Vagina (tissue), 2 donors: Measurements from ENCODE around the gene ARMC8.

Source experiments
- CTCF ChIP-seq, 3 experiments: fragments of 450-650 bp in 2 of 3; fragments of 200-600 bp in 1 of 3; sonication (generic) in 1 of 3; IDR thresholded peaks; one replicate each; pipeline ENCODE4 v1.5.1; 2017 to 2019; ENCODE audit warnings: antibody characterized with exemption in 3 of 3, mild to moderate bottlenecking in 2 of 3, moderate library complexity in 2 of 3
- POLR2A ChIP-seq, 2 donors: fragments of 450-650 bp; IDR thresholded peaks; one replicate each; pipeline ENCODE4 v1.6.1; 2017; ENCODE audit warnings: antibody characterized with exemption in 2 of 2, mild to moderate bottlenecking in 2 of 2, moderate library complexity in 2 of 2
- POLR2AphosphoS5 ChIP-seq, 2 donors: sonication (generic); formaldehyde crosslinking; IDR thresholded peaks; one replicate each; pipeline ENCODE4 v1.9.0; 2017; ENCODE audit warnings: antibody characterized with exemption in 2 of 2, mild to moderate bottlenecking in 2 of 2, low read depth in 1 of 2; ENCODE audit not compliant: insufficient read depth in 1 of 2

GRCh38 chr3:138148503-138148902 lies 38.6 kb upstream of the ARMC8 start:
- TF ChIP-seq CTCF (IDR thresholded peaks at IDR 0.05) (no peak), POLR2A (IDR thresholded peaks at IDR 0.05) (no peak), POLR2AphosphoS5 (IDR thresholded peaks at IDR 0.05; ENCODE audit: insufficient read depth in 1 of 2, low read depth in 1 of 2) (no peak)
